GM13977 (cell line): ENCODE results near the gene GRID2IP.

Experiments used
- DNase-seq: peaks from one replicate; pipeline ENCODE4 v3.0.0; 2012; ENCODE audit warnings: low spot score
- CTCF ChIP-seq: IDR thresholded peaks from 2 replicates; pipeline ENCODE4 v1.5.1; 2012; ENCODE audit warnings: mild to moderate bottlenecking, control low read depth; ENCODE audit not compliant: insufficient read depth; ENCODE audit errors: extremely low read depth, missing control alignments
- in situ Hi-C: fragments of 300-500 bp; cut with MboI; formaldehyde crosslinking; loops from one replicate; pipeline ENCODE4 v1.12.0; 2022; ENCODE audit warnings: low sequenced_read_pairs, low pct_unique_long_range_greater_than_20kb, mixed read lengths, inconsistent platforms; ENCODE audit not compliant: unreplicated experiment

GRID2IP gene

DNA sequence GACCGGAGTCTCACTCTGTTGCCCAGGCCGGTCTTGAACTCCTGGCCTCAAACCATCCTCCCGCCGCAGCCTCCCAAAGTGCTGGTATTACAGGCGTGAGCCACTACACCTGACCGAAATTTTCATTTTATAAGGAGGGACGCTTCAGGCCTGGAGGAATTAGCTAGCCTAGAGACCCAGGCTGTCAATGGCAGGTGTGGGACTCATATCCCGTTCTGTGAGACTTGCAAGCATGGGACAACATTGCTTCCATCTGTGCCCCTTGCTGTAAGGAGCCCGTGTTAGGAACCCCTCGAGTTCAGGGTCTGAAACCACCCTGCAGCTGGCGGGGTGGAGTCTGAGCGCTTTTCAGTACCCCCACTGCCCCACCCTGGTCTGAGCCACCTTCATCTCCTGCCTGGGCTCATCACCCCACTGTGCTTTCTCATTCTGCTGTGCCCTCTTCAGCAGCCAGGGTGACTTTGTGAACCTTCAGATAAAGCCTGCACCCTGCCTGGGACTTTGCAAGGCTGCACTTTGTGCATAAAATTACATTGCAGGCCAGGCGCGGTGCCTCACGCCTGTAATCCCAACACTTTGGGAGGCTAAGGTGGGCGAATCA, 102.2 kb downstream of the GRID2IP start:
- no peak for TF ChIP-seq CTCF
- no peak for DNase-seq
- in situ Hi-C loops, result no loop called here

GRCh38 chr7:6447581-6448199, 103.6 kb downstream of the GRID2IP start, which contains the start of gene DAGLB:
Gene DAGLB (minus strand): TSS chr7:6447954. CDS start chr7:6447842, 112 bp downstream.
- no peak for TF ChIP-seq CTCF
- in situ Hi-C loops, result no loop called here
- peak; percentile 97 for DNase-seq
